Renal pelvis (tissue), 4 donors: Measurements from ENCODE around the gene UCK2. TPM values are rescaled to one million over a fixed set of nuclear protein-coding genes. Genes with fewer than 3 reads are reported as not detected.
A peak's percentile ranks its signal among the peaks of the same experiment; 100 is the strongest.

Source experiments
- DNase-seq: peaks from one replicate; pipeline ENCODE4 v3.0.0-alpha.2; 2013
- polyA plus RNA-seq, 3 donors: library from polyadenylated mRNA; unstranded; fragments of 120-200 nt; gene quantifications; one replicate each; pipeline ENCODE4 v1.2.1, GENCODE V29; 2013; ENCODE audit not compliant: insufficient read length in 3 of 3

Gene UCK2
- polyA plus RNA-seq, 3 donors, result 23.6 to 26.3 (median 24.2) TPM

GRCh38 chr1:165928075-165928731 lies 100.8 kb downstream of the UCK2 start:
- DNase-seq, result peak; percentile 57

DNA sequence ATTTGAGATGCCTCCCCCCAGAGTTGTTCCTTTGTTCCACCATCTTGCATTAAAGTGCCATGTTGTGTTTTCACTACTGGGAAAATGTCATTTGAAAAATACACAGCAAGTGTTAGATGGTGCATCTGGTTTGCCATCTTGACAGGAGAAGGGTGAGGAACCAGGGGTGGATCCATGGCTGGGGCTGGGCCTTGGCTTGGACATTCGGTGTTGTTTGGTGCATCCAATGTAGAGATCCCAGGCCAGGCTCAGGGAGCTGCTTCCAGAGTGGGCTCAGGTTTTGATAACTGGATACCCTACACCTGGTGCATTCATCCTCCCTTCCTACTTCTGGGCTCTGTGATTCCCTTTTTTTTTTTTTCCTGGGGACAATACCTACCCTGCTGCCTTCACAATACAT lies 103.5 kb downstream of the UCK2 start:
- no peak for DNase-seq

- DNase-seq, result no peak
Observed at GRCh38 chr1:165933446-165934170, 106.2 kb downstream of the UCK2 start.

DNA sequence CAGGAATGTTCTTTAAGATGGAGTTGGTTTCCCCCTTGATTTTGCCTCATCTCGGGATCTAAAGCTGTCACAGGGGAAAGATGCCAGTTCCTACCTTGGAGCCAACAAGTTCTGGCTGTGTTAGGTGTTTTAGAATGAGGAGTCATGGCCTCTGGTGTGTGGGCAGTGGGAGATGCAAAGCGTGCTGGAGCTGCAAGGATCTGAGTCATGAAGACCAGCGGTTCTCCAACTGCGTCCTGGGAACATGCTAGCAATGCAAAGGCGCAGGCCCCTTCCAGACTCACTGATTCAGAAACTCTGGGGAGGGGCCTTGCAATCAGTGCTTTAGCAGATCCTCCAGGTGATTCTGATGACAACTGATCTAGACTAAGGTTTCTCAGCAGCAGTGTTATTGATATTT lies 109.1 kb downstream of the UCK2 start:
- no peak for DNase-seq

GRCh38 chr1:165937829-165938228 lies 110.4 kb downstream of the UCK2 start:
- no peak for DNase-seq

- DNase-seq, result no peak
Observed at GRCh38 chr1:165938844-165939243, 111.4 kb downstream of the UCK2 start.

GRCh38 chr1:165941531-165941930 lies 114.1 kb downstream of the UCK2 start:
- no peak for DNase-seq

- no peak for DNase-seq
Observed at GRCh38 chr1:165942062-165942461, 114.6 kb downstream of the UCK2 start.

GRCh38 chr1:165942927-165943597 lies 115.6 kb downstream of the UCK2 start:
- DNase-seq, result no peak

DNA sequence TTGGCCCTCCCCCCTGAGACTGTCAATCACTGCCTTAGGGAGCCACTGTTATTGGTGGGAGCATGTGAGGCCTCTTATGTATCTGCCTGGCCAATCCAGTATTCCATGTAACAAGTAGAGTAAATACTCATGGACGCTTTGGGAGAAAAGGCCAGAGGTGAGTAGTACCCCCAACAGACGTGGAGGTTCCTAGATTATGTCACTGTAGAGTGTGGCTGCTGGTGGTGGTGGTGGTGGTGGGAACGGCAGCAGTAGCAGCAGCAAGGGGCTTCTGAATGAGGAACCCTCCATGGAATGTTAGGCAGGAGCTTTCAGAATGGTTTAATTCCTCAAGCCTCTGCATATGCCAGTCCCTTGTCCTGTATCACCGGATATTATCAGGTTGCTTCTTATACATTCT lies 118.5 kb downstream of the UCK2 start:
- DNase-seq, result no peak

DNA sequence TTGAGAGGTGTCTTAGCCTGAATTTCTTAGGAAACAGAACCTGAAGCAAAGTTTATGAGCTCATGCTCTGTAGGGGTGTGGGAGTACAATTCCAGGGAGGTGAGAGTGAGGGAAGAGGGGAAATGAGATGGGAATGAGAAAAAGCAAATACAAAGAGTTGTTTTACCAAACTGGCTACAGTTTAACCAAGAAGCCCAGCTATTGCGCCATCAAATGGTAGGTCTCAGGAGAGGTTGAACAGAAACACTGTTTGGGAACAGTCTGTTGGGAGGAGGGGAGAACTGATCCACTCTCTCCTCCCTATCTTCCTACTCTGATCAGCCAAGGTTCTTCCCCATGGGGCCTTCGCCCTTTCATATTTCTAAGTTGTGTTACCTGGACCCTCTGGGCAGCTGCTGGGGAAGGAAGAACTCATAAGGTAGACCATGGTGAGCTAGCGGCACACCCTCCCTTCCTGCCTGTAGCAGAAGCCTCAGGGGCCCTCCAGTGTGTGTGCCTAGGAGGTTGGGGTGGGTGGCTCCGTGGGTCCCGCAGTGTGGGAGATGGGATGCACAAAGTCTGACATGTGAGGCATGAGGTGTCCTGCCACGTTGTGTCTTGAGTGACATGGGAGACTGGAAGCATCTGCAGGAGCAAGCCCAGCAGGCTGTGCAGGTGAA lies 120.5 kb downstream of the UCK2 start:
- DNase-seq, result no peak

- peak; percentile 49 for DNase-seq
Observed at GRCh38 chr1:165949335-165950130, 122.1 kb downstream of the UCK2 start.

DNA sequence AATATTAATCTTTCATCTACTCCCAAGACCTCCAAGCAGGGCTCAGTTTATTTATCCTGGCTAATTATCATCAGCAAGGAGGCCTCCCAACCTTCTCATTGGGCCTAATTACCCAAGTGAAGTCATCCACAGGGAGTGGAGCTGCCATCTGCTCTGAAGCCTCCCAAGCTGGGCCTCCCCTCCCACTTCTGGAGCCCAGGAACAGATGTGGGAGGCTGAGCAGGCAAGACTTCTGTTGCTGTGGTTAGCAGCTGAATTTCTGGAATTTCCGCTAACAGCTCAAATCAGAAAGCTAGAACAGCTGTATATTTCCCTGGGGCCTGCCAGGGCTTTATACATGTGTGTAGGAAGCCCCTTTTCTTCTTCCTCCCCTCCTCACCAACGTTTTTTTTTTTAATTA lies 127.5 kb downstream of the UCK2 start:
- peak; percentile 54 for DNase-seq

DNA sequence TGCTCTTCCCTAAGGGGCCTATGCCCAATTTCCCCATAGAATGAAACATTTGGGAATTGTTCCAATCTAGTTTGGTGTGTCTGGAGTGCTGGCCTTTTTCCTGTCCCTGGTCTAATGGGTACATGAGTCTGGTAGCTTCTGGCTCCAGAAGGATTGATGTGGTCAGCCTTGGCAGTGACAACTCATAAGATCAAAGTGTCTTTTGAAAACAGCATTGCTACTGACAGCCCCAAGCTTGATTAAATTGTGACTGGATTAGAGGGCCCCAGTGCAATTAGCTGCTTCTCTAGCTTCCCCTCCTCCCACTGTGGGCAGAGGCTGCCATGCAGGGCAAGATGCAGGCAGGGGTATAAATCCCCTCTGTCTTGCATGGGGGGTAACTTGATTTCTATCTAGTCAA lies 130.9 kb downstream of the UCK2 start:
- no peak for DNase-seq

DNA sequence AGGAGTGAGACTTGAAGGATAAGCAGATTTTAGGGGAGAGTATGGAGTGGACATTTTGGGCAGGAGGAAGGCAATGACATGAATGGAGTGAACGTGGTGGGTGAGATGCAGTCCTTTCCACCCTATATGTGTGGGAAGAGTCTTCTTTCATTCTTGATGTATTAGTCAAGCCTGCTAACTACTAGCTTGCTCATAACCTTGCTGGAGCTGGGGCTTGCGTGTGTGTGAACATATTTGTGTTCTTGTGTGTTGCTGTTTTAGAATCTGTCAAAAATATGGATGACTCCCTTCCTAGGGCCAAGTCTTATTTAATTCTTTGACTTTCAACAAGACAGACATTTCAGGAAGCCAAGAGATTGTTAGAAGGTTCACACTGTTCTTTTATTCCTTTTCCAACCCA lies 132.7 kb downstream of the UCK2 start:
- DNase-seq, result no peak

DNA sequence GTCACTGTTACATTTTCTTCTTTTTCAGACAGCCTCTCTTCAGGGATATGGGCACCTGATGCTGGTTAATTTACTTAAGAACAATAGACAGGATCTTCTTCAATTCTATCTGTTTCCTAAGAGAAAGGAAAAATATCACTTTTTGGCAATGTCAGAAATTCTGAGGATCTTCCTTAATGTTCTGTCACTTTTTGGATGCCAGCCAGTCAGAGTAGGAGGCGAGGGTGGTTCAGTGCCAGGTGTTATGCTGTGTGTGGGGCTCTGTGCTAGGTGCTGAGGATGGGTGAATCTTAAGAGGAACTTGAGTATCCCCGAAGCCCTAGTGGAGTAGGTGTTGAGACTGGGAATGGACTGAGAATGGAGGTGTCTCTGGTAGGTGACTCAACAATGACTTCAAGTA lies 133.5 kb downstream of the UCK2 start:
- no peak for DNase-seq

Other genes with a start within 250 kb of the UCK2 start
- 100 to 1,000 TPM; 220 to 232 (median 224) TPM for gene MGST3, start 196.4 kb upstream of the UCK2 start, polyA plus RNA-seq
- 100 to 1,000 TPM; 108 to 117 (median 111) TPM for gene ALDH9A1, start 129.1 kb upstream of the UCK2 start, polyA plus RNA-seq
- 100 to 1,000 TPM; 145 to 171 (median 156) TPM for gene TMCO1, start 58.7 kb upstream of the UCK2 start, polyA plus RNA-seq